ENCODE measurements around the gene DHX16. TPM values are rescaled to one million over a fixed set of nuclear protein-coding genes. Genes with fewer than 3 reads are reported as not detected.
"Not testable (repeated sequence)": the region's sequence is repeated elsewhere in the genome, so short reads cannot be mapped to it uniquely, and the experiment has no call there.

The DHX16 gene
- total and polyA plus RNA-seq, 2 donors (not counting 1 experiment from before 2014, with no cell fraction given), result 51.1 to 71.7 TPM

- H3K4me3 ChIP-seq (ENCODE audit: control extremely low read depth in 1 of 5, extremely low read depth in 1 of 5, insufficient read depth in 1 of 5, low read depth in 2 of 5, low read length in 4 of 5), result no peak overlapping the region
- peak overlapping the region; percentile 84 for H3K4me2 ChIP-seq (replicated peaks; ENCODE audit: low read depth, low read length, poor library complexity, severe bottlenecking)
- intact Hi-C loops (cut with micrococcal nuclease), result loop anchor here (5.0 kb wide), 1 partner anchor 114 kb away; the partner anchor contains the start of genes GNL1 and PRR3
- peaks cover 13% of the 10 kb centered on the region for H4K20me1 ChIP-seq (ENCODE audit: control insufficient read depth, insufficient read depth, low read length, poor library complexity, severe bottlenecking)
- no peak for ATAC-seq (ENCODE audit: low read depth)
- H3K27me3 ChIP-seq (replicated peaks in 1 of 4; ENCODE audit: control extremely low read depth in 1 of 4, control insufficient read depth in 3 of 4, insufficient read depth in 4 of 4, low read length in 3 of 4), result no peaks in the 10 kb centered on the region
- peaks cover 0 to 30% of the 10 kb centered on the region in 2 experiments for H3K36me3 ChIP-seq (replicated peaks in 1 of 2; ENCODE audit: control extremely low read depth in 1 of 2, control insufficient read depth in 1 of 2, extremely low read depth in 1 of 2, insufficient read depth in 2 of 2, low read length in 1 of 2)
- no peaks in the 10 kb centered on the region for H3K27me3 Mint-ChIP-seq
- H3K9ac ChIP-seq (ENCODE audit: low read length), result no peak overlapping the region
- peak overlapping the region; percentile 68 for H3K4me3 Mint-ChIP-seq
- peak overlapping the region; percentile 57 for H3K27ac Mint-ChIP-seq
- ChIA-PET CTCF (interaction anchor here (1.1 to 19.8 kb wide), 6 partner anchors 11 to 191 kb away, joined by 3 to 963 read pairs (median 12); partner anchors contain the start of genes MDC1 and TUBB), POLR2A (interaction anchor here (0.6 to 3.4 kb wide), 3 partner anchors 51 to 89 kb away, joined by 3 to 22 read pairs (median 3); no protein-coding TSS in a partner anchor)
- H3K9me3 Mint-ChIP-seq (ENCODE audit: insufficient read depth), result no peaks in the 10 kb centered on the region
- TF ChIP-seq EZH2 (IDR thresholded peaks at IDR 0.05; ENCODE audit: borderline replicate concordance, insufficient read depth, low read depth, low read length, poor library complexity, severe bottlenecking), result no peak
- TF ChIP-seq CTCF (IDR thresholded peaks at IDR 0.05), result no peak
- peaks cover 23% of the 10 kb centered on the region for H3K4me1 Mint-ChIP-seq
- WGBS (ENCODE audit: insufficient coverage), result 96% methylated on average over 19 of the region's 27 CpGs
- H2AFZ ChIP-seq (ENCODE audit: insufficient read depth, low read depth, low read length, poor library complexity, severe bottlenecking), result no peak overlapping the region
- H3K4me1 ChIP-seq (ENCODE audit: control insufficient read depth in 2 of 2, insufficient read depth in 2 of 2, low read length in 2 of 2), result peaks cover 10 to 19% of the 10 kb centered on the region in 2 donors
- H3K9me3 ChIP-seq (ENCODE audit: control extremely low read depth in 1 of 3, control insufficient read depth in 2 of 3, insufficient read depth in 1 of 3, low read length in 2 of 3), result no peaks in the 10 kb centered on the region
- no peak overlapping the region for H3K27ac ChIP-seq (ENCODE audit: low read length in 2 of 2)
- DNase-seq, result no peak
- H3K79me2 ChIP-seq (ENCODE audit: control insufficient read depth, insufficient read depth, low read length), result peaks cover 18% of the 10 kb centered on the region
Measured at GRCh38 chr6:30670760-30671527, 1.9 kb downstream of the DHX16 start.

GRCh38 chr6:30666300-30666699 is 6.5 kb downstream of the DHX16 start:
- intact Hi-C loops (cut with micrococcal nuclease); H3K4me3 Mint-ChIP-seq; H4K20me1 ChIP-seq (ENCODE audit: control insufficient read depth, insufficient read depth, low read length, poor library complexity, severe bottlenecking); H3K27ac ChIP-seq (ENCODE audit: low read length in 2 of 2); H3K9me3 ChIP-seq (ENCODE audit: control extremely low read depth in 1 of 3, control insufficient read depth in 2 of 3, insufficient read depth in 1 of 3, low read length in 2 of 3); H3K4me2 ChIP-seq (replicated peaks; ENCODE audit: low read depth, low read length, poor library complexity, severe bottlenecking); DNase-seq; H2AFZ ChIP-seq (ENCODE audit: insufficient read depth, low read depth, low read length, poor library complexity, severe bottlenecking); H3K27me3 ChIP-seq (replicated peaks in 1 of 4; ENCODE audit: control extremely low read depth in 1 of 4, control insufficient read depth in 3 of 4, insufficient read depth in 4 of 4, low read length in 3 of 4); CTCF ChIA-PET; H3K27ac Mint-ChIP-seq; H3K79me2 ChIP-seq (ENCODE audit: control insufficient read depth, insufficient read depth, low read length); H3K4me1 ChIP-seq (ENCODE audit: control insufficient read depth in 2 of 2, insufficient read depth in 2 of 2, low read length in 2 of 2); H3K27me3 Mint-ChIP-seq; H3K4me3 ChIP-seq (ENCODE audit: control extremely low read depth in 1 of 5, extremely low read depth in 1 of 5, insufficient read depth in 1 of 5, low read depth in 2 of 5, low read length in 4 of 5); H3K9ac ChIP-seq (ENCODE audit: low read length); ATAC-seq (ENCODE audit: low read depth); H3K9me3 Mint-ChIP-seq (ENCODE audit: insufficient read depth): not testable (repeated sequence)
- POLR2A ChIA-PET, result interaction anchor here (0.6 kb wide), 1 partner anchor 18 kb away, joined by 5 read pairs; no protein-coding TSS in a partner anchor
- H3K4me1 Mint-ChIP-seq, result peaks cover 12% of the 10 kb centered on the region
- H3K36me3 ChIP-seq (replicated peaks in 1 of 2; ENCODE audit: control extremely low read depth in 1 of 2, control insufficient read depth in 1 of 2, extremely low read depth in 1 of 2, insufficient read depth in 2 of 2, low read length in 1 of 2), result peaks cover 14 to 67% of the 10 kb centered on the region in 2 experiments
- no CpG with 5 or more reads among the region's 2 CpGs for WGBS (ENCODE audit: insufficient coverage)
